ENCODE measurements around the gene SRBD1.

DNA sequence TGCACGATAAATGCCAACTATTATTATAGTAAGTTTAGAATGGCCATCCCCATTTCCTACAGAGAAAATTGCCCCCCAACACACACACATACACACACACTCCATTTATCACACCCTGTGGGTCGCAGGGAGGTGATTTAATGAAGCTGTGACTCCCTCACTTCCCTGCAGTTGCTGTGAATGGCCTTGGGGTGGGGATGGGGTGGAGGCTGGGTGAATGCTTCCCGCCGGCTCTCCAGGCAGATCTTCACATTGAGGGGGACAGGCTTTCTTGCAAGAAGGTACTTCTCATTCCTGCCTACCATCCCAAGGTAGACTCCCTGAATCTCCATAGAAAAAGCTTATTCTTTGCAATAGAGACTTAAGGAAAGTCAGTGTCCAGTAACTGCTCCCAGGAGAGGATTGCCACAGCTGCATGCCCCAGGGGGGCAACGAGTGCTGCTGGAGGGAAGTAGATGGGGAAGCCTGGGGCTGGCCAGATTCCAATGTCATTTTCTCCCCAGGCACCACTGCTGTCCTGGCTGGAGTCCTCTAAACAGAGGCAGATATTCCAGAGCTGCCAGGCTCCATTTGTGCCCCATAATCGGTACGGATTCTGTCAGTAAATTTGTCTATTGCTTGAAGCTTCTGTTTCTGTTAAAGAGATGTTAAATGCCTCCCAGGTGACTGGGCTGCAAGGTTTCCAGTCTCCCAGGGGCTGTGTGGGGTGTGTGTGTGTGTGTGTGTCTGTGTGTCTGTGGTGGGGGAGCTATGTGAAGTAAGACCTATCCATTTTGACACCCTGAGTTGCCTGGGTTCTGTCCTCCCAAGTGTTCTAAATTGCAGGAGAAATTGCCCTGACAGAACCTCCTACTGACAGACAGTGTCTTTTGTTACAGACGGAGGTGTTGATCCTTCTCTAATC lies 265.5 kb downstream of the SRBD1 start:
- TF ChIP-seq, protein P1, sequence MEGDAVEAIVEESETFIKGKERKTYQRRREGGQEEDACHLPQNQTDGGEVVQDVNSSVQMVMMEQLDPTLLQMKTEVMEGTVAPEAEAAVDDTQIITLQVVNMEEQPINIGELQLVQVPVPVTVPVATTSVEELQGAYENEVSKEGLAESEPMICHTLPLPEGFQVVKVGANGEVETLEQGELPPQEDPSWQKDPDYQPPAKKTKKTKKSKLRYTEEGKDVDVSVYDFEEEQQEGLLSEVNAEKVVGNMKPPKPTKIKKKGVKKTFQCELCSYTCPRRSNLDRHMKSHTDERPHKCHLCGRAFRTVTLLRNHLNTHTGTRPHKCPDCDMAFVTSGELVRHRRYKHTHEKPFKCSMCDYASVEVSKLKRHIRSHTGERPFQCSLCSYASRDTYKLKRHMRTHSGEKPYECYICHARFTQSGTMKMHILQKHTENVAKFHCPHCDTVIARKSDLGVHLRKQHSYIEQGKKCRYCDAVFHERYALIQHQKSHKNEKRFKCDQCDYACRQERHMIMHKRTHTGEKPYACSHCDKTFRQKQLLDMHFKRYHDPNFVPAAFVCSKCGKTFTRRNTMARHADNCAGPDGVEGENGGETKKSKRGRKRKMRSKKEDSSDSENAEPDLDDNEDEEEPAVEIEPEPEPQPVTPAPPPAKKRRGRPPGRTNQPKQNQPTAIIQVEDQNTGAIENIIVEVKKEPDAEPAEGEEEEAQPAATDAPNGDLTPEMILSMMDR (IDR thresholded peaks at IDR 0.05), result no peak
- no peak for TF ChIP-seq POLR2A (IDR thresholded peaks at IDR 0.05)
